Measurements from ENCODE around the gene MAPK14. TPM values are rescaled to one million over a fixed set of nuclear protein-coding genes. Genes with fewer than 3 reads are reported as not detected.
A peak's percentile ranks its signal among the peaks of the same experiment; 100 is the strongest.

The MAPK14 gene
- total and polyA plus RNA-seq, 2 experiments from 2014 or later: 41.6 to 96.2 TPM

DNA sequence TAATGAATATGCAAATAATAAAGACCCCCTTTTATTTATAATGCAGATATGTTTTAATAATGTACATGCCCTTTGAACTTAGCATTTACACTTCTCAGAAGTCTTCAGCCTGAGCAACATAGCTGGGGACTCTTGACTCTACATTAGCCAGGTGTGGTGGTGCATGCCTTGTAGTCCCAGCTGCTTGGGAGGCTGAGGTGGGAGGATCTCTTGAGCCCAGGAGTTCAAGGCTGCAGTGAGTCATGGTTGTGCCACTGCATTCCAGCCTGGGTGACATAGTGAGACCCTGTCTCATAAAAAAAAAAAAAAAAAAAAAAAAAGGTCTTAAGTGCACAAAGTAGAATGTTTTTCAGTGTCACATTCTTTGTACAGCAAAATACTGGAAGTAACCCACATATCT lies 85.4 kb downstream of the MAPK14 start:
- peaks cover 19% of the 10 kb centered on the region for H3K36me3 ChIP-seq
- H3K27ac ChIP-seq: no peak overlapping the region
- TF ChIP-seq, protein P1, sequence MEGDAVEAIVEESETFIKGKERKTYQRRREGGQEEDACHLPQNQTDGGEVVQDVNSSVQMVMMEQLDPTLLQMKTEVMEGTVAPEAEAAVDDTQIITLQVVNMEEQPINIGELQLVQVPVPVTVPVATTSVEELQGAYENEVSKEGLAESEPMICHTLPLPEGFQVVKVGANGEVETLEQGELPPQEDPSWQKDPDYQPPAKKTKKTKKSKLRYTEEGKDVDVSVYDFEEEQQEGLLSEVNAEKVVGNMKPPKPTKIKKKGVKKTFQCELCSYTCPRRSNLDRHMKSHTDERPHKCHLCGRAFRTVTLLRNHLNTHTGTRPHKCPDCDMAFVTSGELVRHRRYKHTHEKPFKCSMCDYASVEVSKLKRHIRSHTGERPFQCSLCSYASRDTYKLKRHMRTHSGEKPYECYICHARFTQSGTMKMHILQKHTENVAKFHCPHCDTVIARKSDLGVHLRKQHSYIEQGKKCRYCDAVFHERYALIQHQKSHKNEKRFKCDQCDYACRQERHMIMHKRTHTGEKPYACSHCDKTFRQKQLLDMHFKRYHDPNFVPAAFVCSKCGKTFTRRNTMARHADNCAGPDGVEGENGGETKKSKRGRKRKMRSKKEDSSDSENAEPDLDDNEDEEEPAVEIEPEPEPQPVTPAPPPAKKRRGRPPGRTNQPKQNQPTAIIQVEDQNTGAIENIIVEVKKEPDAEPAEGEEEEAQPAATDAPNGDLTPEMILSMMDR (IDR thresholded peaks at IDR 0.05; ENCODE audit: low read depth, low read length): no peak
- H3K27me3 ChIP-seq: no peaks in the 10 kb centered on the region
- H3K4me1 ChIP-seq (ENCODE audit: low read depth): peaks cover 22% of the 10 kb centered on the region
- no peak for DNase-seq (ENCODE audit: low read depth in 1 of 2, low spot score in 1 of 2)
- H3K4me3 ChIP-seq: no peak overlapping the region
- no peaks in the 10 kb centered on the region for H3K9me3 ChIP-seq (ENCODE audit: low read depth)

DNA sequence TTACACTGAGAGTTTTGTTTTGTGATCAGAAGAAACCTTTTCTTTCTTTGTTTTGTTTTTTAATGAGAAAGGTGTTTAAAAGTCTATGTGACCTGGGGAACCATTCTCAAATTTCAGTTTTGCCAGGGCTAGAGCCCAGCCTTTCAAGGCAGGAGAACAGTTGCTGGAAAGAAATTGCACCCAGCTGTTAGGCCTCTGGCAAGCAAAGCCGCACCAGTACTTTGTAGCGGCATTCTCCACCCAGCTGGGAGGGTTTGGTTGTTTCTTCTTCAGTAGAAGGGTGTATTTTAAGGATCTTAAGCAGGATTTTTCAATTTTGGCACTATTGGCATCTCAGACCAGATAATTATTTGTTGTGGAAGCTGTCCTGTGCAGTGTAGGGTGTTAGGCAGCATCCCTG lies 86.1 kb downstream of the MAPK14 start:
- no peak overlapping the region for H3K4me3 ChIP-seq
- H3K9me3 ChIP-seq (ENCODE audit: low read depth): no peaks in the 10 kb centered on the region
- peaks cover 13% of the 10 kb centered on the region for H3K36me3 ChIP-seq
- no peaks in the 10 kb centered on the region for H3K27me3 ChIP-seq
- no peak for DNase-seq (ENCODE audit: low read depth in 1 of 2, low spot score in 1 of 2)
- no peak overlapping the region for H3K27ac ChIP-seq
- TF ChIP-seq, protein P1 (IDR thresholded peaks at IDR 0.05; ENCODE audit: low read depth, low read length): no peak
- H3K4me1 ChIP-seq (ENCODE audit: low read depth): peaks cover 22% of the 10 kb centered on the region

DNA sequence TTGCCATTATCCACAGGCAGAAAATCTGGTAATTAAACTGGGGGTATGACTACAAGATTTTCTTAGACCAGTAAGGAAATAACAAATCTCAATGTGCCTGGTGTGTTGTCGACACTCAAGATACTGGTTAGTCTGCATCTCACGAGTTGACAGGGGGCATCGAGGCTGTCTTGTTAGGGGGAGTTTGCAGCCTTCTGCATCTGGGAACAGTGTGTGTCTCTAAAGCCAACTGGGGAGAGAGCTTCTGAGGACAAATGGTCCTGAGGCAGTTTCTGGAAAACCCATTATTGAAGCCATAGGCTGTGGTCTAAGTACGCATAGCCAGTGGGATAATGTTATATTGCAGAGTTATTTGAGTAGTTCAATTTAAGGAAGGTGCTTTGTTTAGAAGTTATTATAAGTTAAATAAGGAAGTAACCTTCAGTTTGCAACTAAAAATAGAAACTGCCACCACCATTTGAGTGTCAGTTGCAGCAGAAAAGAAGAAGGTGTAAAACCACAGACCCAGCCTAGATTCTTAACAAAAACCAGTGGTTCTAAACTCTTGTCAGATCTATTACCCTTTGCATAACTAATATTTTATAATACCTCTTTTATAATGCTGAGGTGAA lies 87.3 kb downstream of the MAPK14 start:
- DNase-seq (ENCODE audit: low read depth in 1 of 2, low spot score in 1 of 2): no peak
- peak overlapping the region; percentile 54 for H3K27ac ChIP-seq
- H3K36me3 ChIP-seq: peaks cover 8% of the 10 kb centered on the region
- H3K9me3 ChIP-seq (ENCODE audit: low read depth): no peaks in the 10 kb centered on the region
- H3K4me3 ChIP-seq: no peak overlapping the region
- H3K27me3 ChIP-seq: no peaks in the 10 kb centered on the region
- TF ChIP-seq, protein P1 (IDR thresholded peaks at IDR 0.05; ENCODE audit: low read depth, low read length): no peak
- peaks cover 22% of the 10 kb centered on the region for H3K4me1 ChIP-seq (ENCODE audit: low read depth)

DNA sequence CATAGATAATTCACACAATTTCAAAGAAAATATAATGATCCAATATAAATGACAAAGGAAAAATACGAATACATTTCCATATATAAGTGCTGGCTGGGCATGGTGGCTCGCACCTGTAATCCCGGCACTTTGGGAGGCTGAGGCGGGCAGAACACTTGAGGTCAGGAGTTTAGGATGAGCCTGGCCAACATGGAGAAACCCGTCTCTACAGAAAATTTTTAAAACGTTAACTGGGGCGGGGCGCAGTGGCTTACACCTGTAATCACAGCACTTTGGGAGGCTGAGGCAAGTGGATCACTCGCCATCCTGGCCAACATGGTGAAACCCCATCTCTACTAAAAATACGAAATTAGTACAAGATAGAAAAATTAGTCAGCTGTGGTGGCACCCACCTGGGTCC lies 87.8 kb downstream of the MAPK14 start:
- TF ChIP-seq, protein P1 (IDR thresholded peaks at IDR 0.05; ENCODE audit: low read depth, low read length): no peak
- H3K27me3 ChIP-seq: no peaks in the 10 kb centered on the region
- H3K9me3 ChIP-seq (ENCODE audit: low read depth): no peaks in the 10 kb centered on the region
- no peak for DNase-seq (ENCODE audit: low read depth in 1 of 2, low spot score in 1 of 2)
- H3K4me1 ChIP-seq (ENCODE audit: low read depth): peaks cover 22% of the 10 kb centered on the region
- no peak overlapping the region for H3K4me3 ChIP-seq
- H3K27ac ChIP-seq: no peak overlapping the region
- peaks cover 3% of the 10 kb centered on the region for H3K36me3 ChIP-seq

DNA sequence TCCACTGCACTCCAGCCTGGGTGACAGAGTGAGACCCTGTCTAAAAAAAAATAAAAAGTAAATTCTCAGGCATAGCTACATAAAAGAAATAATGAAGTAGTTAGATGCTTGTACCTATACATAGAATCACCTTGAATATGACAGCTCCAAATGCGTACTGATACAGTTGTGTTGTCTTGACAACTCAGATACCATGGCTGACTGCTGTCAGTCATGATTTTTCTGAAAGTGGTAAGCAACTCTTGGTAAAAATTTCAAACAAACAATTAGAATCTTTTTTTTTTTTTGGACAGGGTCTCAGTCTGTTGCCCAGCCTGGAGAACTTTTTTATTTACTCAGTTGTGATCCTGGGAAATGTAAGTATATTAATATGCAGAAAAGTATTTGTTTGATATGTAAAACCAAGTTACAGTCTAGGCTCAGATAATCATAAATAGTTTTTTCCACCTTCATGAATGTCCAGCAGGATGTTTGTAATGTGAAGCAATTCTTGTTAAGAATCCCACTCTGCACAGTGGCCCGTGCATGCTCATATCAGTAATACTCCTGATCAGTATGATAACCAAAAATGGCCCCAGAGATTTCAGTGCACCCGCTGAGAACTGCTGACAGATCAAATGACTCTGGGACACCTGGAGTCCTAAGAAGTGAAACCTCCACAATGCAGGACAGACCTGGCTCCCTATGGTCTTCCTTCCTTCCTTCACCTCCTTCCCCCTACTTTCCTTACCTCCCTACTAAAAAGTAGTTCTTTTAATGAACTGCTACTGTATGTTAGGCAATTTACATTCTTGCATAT lies 88.7 kb downstream of the MAPK14 start:
- Histone ChIP-seq H3K36me3 (peaks cover 3% of the 10 kb centered on the region), H3K4me1 (ENCODE audit: low read depth) (peaks cover 20% of the 10 kb centered on the region), H3K4me3 (no peak overlapping the region), H3K27ac (no peak overlapping the region), H3K9me3 (ENCODE audit: low read depth) (no peaks in the 10 kb centered on the region), H3K27me3 (no peaks in the 10 kb centered on the region)
- TF ChIP-seq, protein P1 (IDR thresholded peaks at IDR 0.05; ENCODE audit: low read depth, low read length): no peak
- DNase-seq (ENCODE audit: low read depth in 1 of 2, low spot score in 1 of 2): no peak
